ENCODE results near the gene POLR3C.

The POLR3C gene, protein sequence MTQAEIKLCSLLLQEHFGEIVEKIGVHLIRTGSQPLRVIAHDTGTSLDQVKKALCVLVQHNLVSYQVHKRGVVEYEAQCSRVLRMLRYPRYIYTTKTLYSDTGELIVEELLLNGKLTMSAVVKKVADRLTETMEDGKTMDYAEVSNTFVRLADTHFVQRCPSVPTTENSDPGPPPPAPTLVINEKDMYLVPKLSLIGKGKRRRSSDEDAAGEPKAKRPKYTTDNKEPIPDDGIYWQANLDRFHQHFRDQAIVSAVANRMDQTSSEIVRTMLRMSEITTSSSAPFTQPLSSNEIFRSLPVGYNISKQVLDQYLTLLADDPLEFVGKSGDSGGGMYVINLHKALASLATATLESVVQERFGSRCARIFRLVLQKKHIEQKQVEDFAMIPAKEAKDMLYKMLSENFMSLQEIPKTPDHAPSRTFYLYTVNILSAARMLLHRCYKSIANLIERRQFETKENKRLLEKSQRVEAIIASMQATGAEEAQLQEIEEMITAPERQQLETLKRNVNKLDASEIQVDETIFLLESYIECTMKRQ

GRCh38 chr1:145823565-145824498 is at the start of gene POLR3C, which contains the start of gene RNF115:
POLR3C (plus strand) TSS chr1:145824200; CDS start chr1:145825777, 1,577 bp downstream.
RNF115 (minus strand) TSS chr1:145824095; CDS start chr1:145823873, 222 bp downstream.
- no peak; the same call in 1 of the 2 replicates for TF ChIP-seq GATA2 (IDR thresholded peaks at IDR 0.05; ENCODE audit: low read depth, low read length)
- no peak for TF ChIP-seq GATA3 (IDR thresholded peaks at IDR 0.05; ENCODE audit: low read depth, low read length)

DNA sequence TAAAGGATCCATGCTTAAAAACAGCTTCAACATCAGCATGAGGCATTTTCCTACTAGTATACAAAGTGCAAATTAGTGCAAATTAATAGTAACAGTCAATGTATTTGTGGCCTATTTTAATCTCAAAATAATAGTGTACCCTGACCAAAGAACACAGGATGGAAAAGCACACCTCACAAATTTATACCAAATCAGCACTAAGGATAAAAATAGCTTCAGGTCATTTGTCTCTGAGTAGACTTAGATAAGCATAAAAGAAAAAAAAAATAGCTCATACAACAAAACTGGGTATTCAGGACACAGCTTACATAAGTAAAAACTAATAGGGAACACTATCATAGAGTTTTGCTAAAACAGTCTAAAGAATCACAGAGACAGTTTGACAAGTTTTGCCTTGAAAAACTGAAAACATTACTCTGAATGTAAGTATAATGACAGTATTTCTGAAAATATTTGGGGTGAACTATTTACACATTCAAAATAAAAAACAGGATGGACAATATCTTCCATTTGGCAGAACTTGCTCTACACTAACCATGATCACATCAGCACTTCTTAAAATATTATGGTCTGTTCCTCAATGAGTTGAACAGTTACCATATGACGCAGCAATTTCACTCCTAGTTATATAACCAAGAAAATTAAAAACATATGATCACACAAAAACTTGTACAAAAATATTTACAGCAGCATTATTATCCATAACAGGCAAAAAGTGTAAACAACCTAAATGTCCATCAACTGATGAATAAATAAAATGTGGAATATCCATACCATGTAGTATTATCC is 46.4 kb upstream of the POLR3C start:
- TF ChIP-seq GATA3 (IDR thresholded peaks at IDR 0.05; ENCODE audit: low read depth, low read length) (no peak), GATA2 (IDR thresholded peaks at IDR 0.05; ENCODE audit: low read depth, low read length) (no peak)

GRCh38 chr1:145778146-145778540 is 45.9 kb upstream of the POLR3C start:
- TF ChIP-seq GATA2 (IDR thresholded peaks at IDR 0.05; ENCODE audit: low read depth, low read length) (no peak), GATA3 (IDR thresholded peaks at IDR 0.05; ENCODE audit: low read depth, low read length) (no peak)

DNA sequence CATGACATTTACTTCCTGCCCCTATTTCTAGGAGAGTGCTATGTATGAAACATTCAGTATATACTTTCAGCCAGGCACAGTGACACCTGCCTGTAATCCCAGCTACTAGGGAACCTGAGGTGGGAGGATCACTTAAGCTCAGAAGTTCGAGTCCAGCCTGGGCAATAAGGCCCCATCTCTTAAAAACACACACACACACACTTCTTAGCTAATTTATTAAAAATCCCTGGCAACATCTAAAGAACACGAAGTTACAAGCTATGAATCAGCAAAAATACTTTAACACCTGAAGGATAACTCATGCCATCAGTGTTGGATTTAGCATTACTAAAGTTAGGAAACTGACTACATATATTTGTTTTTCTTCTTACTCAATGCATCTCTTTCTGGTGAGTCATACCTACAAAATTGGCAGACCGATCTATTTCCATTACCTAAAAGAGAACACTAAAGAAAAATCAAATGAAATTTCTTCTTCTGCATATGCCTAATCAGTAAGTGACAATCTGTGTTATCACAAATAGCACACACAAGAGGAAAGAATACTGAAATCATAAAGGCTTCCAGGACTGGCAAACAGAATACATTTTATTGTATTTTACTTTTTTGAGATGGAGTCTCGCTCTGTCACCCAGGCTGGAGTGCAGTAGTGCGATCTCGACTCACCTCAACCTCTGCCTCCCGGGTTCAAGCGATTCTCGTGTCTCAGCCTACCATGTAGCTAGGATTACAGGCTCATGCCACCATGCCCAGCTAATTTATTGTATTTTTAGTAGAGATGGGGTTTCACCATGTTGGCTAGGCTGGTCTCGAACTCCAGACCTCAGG is 41.5 kb upstream of the POLR3C start:
- no peak for TF ChIP-seq GATA3 (IDR thresholded peaks at IDR 0.05; ENCODE audit: low read depth, low read length)
- TF ChIP-seq GATA2 (IDR thresholded peaks at IDR 0.05; ENCODE audit: low read depth, low read length): no peak

- TF ChIP-seq GATA2 (IDR thresholded peaks at IDR 0.05; ENCODE audit: low read depth, low read length) (no peak), GATA3 (IDR thresholded peaks at IDR 0.05; ENCODE audit: low read depth, low read length) (no peak)
These were observed 39.6 kb upstream of the POLR3C start for GRCh38 chr1:145784409-145784808.

DNA sequence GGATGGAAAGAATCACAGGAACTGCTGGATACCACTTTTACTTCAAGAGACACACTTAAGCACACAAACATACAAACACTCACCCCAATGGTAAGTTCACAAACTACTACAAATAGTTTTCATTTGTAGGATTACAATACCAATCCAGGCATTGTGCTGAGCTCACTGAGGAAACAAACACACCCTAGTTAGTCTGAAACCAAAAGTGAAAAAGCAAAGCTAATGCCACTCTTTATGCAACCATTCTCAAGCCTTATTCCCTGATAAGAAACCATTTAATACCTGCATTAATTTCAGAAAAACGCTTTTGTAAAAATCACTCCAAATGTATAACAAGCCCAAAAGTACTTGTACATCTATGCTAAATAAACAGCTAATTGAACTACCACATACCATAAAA is 38.5 kb upstream of the POLR3C start:
- TF ChIP-seq GATA3 (IDR thresholded peaks at IDR 0.05; ENCODE audit: low read depth, low read length) (no peak), GATA2 (IDR thresholded peaks at IDR 0.05; ENCODE audit: low read depth, low read length) (no peak)

DNA sequence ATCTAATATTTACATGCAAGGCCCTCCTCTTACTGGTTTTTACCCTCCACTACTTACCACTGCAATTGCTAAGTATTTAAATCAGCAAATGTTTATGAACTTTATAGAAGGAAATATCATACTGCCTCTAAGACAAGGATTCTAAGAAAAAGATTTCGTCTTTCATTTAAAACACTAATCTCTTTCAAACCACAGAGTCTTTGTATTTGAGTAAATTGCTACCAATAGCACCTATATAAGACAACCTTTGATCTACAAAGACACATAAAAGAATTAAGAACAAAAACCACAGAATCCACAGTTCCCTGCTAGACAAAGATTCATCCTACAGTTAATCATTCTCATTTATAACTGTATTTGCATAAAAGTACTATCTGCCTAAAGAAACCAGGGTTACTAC is 37.7 kb upstream of the POLR3C start:
- TF ChIP-seq GATA3 (IDR thresholded peaks at IDR 0.05; ENCODE audit: low read depth, low read length): no peak
- no peak for TF ChIP-seq GATA2 (IDR thresholded peaks at IDR 0.05; ENCODE audit: low read depth, low read length)

DNA sequence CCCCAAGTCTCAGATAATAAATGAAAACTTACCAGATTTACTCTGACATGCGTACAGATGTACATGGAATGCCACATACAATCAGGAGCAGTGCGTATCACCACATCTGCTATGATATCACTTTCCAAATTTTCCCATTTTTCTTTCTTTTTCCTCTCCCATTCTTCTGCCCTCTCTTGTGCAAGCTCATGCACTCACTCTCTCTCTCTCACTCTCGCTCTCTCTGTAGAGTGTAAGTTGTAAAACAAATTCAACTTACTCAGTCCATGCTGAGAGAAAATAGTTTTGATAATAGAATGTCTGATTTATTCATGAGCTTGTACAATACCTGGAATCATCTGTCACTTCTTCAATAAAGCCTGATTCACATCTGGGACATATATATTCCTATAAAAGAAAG is 35.4 kb upstream of the POLR3C start:
- TF ChIP-seq GATA2 (IDR thresholded peaks at IDR 0.05; ENCODE audit: low read depth, low read length) (no peak), GATA3 (IDR thresholded peaks at IDR 0.05; ENCODE audit: low read depth, low read length) (no peak)

- no peak for TF ChIP-seq GATA2 (IDR thresholded peaks at IDR 0.05; ENCODE audit: low read depth, low read length)
These were observed 31.5 kb upstream of the POLR3C start for GRCh38 chr1:145792484-145792883.

DNA sequence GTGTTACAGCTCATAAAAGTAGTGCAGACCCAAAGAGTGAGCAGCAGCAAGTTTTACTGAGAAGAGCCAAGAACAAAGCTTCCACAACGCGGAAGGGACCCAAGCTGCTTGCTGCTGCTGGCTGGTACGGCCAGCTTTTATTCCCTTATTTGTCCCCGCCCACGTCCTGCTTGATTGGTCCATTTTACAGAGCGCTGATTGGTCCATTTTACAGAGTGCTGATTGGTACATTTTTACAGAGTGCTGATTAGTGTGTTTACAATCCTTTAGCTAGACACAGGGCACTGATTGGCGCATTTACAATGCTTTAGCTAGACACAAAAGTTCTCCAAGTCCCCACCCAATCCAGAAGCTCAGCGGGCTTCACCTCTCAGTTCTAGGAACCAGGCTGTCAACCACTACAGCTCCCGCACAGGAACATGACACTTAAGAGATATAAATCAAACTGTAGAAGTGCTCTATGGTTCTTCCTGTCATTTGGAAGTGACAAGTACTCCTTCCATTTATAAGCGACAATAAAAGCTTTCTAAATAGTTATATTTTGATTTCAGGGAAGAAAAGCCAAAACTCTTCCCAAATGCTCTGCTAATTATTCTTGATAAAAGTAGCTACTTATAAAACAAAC is 28.6 kb upstream of the POLR3C start:
- TF ChIP-seq GATA2 (IDR thresholded peaks at IDR 0.05; ENCODE audit: low read depth, low read length) (no peak), GATA3 (IDR thresholded peaks at IDR 0.05; ENCODE audit: low read depth, low read length) (no peak)

DNA sequence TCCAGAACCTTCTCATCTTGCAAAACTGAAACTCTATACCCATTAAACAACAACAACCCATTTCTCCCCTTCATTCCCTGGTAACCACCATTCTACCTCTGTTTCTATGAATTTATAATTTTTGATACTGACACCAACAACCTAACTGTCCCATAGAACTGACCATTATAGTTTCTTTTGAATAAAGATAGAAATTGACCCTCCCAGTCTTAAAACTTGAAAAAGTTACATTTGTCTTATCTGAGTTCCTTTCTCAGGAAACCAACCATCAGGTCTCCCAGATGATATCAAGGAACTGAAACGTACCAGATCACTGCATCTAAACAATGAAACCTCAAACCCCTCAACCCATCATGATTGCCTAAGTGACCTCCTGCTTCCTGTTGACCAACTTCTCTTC is 27.2 kb upstream of the POLR3C start:
- no peak for TF ChIP-seq GATA2 (IDR thresholded peaks at IDR 0.05; ENCODE audit: low read depth, low read length)
- TF ChIP-seq GATA3 (IDR thresholded peaks at IDR 0.05; ENCODE audit: low read depth, low read length): no peak

GRCh38 chr1:145799806-145800205 is 24.2 kb upstream of the POLR3C start:
- TF ChIP-seq GATA2 (IDR thresholded peaks at IDR 0.05; ENCODE audit: low read depth, low read length) (no peak), GATA3 (IDR thresholded peaks at IDR 0.05; ENCODE audit: low read depth, low read length) (no peak)

Data from SH-SY5Y (cell line).